Tibial artery (tissue), 4 donors: ENCODE measurements around the gene SIM1.

Source experiments
- DNase-seq, 2 donors: peaks; one replicate each; pipeline ENCODE4 v3.0.0-alpha.2; 2019
- H3K27ac ChIP-seq, 2 donors: fragments of 200-600 bp; sonication (generic) in 1 of 2; 1 replicate in 1 of 2; 2 replicates in 1 of 2; pipeline ENCODE4 v1.5.1; 2018 to 2019; ENCODE audit warnings: mild to moderate bottlenecking in 1 of 2
- H3K27me3 ChIP-seq, 2 donors: fragments of 200-600 bp; sonication (generic) in 1 of 2; one replicate each; pipeline versions ENCODE4 v1.5.1 to v1.6.0; 2016 to 2019
- H3K36me3 ChIP-seq, 3 donors: fragments of 200-600 bp; sonication (generic) in 2 of 3; one replicate each; pipeline ENCODE4 v1.5.1; 2016 to 2019; ENCODE audit warnings: mild to moderate bottlenecking in 2 of 3
- H3K4me1 ChIP-seq, 4 donors: fragments of 200-600 bp; sonication (generic) in 2 of 4; 1 replicate in 3 of 4; 2 replicates in 1 of 4; pipeline ENCODE4 v1.5.1; 2016 to 2019
- H3K4me3 ChIP-seq, 2 donors: fragments of 200-600 bp; sonication (generic) in 1 of 2; 1 replicate in 1 of 2; 2 replicates in 1 of 2; pipeline ENCODE4 v1.5.1; 2018 to 2019; ENCODE audit warnings: mild to moderate bottlenecking in 2 of 2
- H3K9me3 ChIP-seq, 3 donors: fragments of 200-600 bp; sonication (generic) in 1 of 3; one replicate each; pipeline ENCODE4 v1.5.1; 2016 to 2019
- CTCF ChIP-seq, 2 experiments: fragments of 200-600 bp in 1 of 2; fragments of 450-650 bp in 1 of 2; IDR thresholded peaks; one replicate each; pipeline ENCODE4 v1.5.1; 2017 to 2019; ENCODE audit warnings: antibody characterized with exemption in 2 of 2, mild to moderate bottlenecking in 1 of 2, moderate library complexity in 1 of 2
- intact Hi-C: fragments of 100-400 bp; cut with DNase I; formaldehyde crosslinking; loops from one replicate; pipeline ENCODE4 v1.15.0; 2023; ENCODE audit warnings: low total_unique reads

Gene SIM1

GRCh38 chr6:100381111-100381510 lies 83.6 kb downstream of the SIM1 start:
- no peaks in the 10 kb centered on the region for H3K36me3 ChIP-seq
- no peak overlapping the region for H3K4me3 ChIP-seq
- TF ChIP-seq CTCF (IDR thresholded peaks at IDR 0.05): no peak
- no peak for DNase-seq
- no peaks in the 10 kb centered on the region for H3K27me3 ChIP-seq
- peaks cover 0 to 19% (median 0%) of the 10 kb centered on the region in 4 donors for H3K4me1 ChIP-seq
- no peak overlapping the region for H3K27ac ChIP-seq
- intact Hi-C loops: no loop called here
- H3K9me3 ChIP-seq: no peaks in the 10 kb centered on the region

- intact Hi-C loops: no loop called here
- H3K4me3 ChIP-seq: no peak overlapping the region
- no peak for TF ChIP-seq CTCF (IDR thresholded peaks at IDR 0.05)
- H3K9me3 ChIP-seq: no peaks in the 10 kb centered on the region
- H3K27me3 ChIP-seq: no peaks in the 10 kb centered on the region
- no peak for DNase-seq
- peaks cover 0 to 19% (median 0%) of the 10 kb centered on the region in 4 donors for H3K4me1 ChIP-seq
- no peaks in the 10 kb centered on the region for H3K36me3 ChIP-seq
- no peak overlapping the region for H3K27ac ChIP-seq
These were observed 85.3 kb downstream of the SIM1 start for GRCh38 chr6:100379386-100379785.

GRCh38 chr6:100378576-100378975 lies 86.1 kb downstream of the SIM1 start:
- no peak for DNase-seq
- no peaks in the 10 kb centered on the region for H3K9me3 ChIP-seq
- TF ChIP-seq CTCF (IDR thresholded peaks at IDR 0.05): no peak
- no peak overlapping the region for H3K27ac ChIP-seq
- H3K4me3 ChIP-seq: no peak overlapping the region
- no peaks in the 10 kb centered on the region for H3K36me3 ChIP-seq
- no peaks in the 10 kb centered on the region for H3K27me3 ChIP-seq
- H3K4me1 ChIP-seq: peaks cover 0 to 18% (median 0%) of the 10 kb centered on the region in 4 donors
- intact Hi-C loops: no loop called here

- Histone ChIP-seq H3K4me3 (no peak overlapping the region), H3K36me3 (no peaks in the 10 kb centered on the region), H3K27ac (no peak overlapping the region), H3K9me3 (no peaks in the 10 kb centered on the region), H3K27me3 (no peaks in the 10 kb centered on the region), H3K4me1 (peaks cover 0 to 5% (median 0%) of the 10 kb centered on the region in 4 donors)
- TF ChIP-seq CTCF (IDR thresholded peaks at IDR 0.05): no peak
- intact Hi-C loops: no loop called here
- DNase-seq: no peak
These were observed 88.6 kb downstream of the SIM1 start for GRCh38 chr6:100376103-100376502.

- Histone ChIP-seq H3K9me3 (no peaks in the 10 kb centered on the region), H3K4me1 (no peaks in the 10 kb centered on the region), H3K27ac (no peak overlapping the region), H3K4me3 (no peak overlapping the region), H3K36me3 (no peaks in the 10 kb centered on the region), H3K27me3 (no peaks in the 10 kb centered on the region)
- intact Hi-C loops: loop anchor here (1.0 kb wide), 1 partner anchor 26 kb away; no protein-coding TSS in a partner anchor
- TF ChIP-seq CTCF (IDR thresholded peaks at IDR 0.05): no peak
- DNase-seq: no peak
These were observed 92.2 kb downstream of the SIM1 start for GRCh38 chr6:100372326-100373091.
